NCI-H774 (cell line): Measurements from ENCODE around the gene TBC1D2B.

ENCODE experiments used
- DNase-seq: peaks from one replicate; lab custom pipeline; 2025; lab: John Stamatoyannopoulos, UW

The TBC1D2B gene

DNA sequence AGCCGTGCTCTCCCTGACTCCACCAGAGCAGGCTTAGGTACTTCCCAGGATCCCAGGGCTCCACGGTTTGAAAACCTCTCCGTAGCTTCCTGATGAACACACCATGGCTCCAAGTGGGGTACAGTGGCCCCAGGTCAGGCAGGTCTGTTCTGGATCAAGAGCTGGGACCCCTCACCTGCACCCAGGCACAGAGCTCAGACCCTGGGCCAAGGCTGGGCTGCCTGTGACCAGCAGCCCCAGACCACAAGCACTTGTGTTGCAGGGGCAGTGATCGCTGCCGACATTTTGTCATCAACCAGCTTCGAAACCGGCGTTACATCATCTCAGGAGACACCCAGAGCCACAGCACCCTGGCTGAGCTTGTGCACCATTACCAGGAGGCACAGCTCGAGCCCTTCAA is 20.2 kb upstream of the TBC1D2B start:
- no peak for DNase-seq

DNA sequence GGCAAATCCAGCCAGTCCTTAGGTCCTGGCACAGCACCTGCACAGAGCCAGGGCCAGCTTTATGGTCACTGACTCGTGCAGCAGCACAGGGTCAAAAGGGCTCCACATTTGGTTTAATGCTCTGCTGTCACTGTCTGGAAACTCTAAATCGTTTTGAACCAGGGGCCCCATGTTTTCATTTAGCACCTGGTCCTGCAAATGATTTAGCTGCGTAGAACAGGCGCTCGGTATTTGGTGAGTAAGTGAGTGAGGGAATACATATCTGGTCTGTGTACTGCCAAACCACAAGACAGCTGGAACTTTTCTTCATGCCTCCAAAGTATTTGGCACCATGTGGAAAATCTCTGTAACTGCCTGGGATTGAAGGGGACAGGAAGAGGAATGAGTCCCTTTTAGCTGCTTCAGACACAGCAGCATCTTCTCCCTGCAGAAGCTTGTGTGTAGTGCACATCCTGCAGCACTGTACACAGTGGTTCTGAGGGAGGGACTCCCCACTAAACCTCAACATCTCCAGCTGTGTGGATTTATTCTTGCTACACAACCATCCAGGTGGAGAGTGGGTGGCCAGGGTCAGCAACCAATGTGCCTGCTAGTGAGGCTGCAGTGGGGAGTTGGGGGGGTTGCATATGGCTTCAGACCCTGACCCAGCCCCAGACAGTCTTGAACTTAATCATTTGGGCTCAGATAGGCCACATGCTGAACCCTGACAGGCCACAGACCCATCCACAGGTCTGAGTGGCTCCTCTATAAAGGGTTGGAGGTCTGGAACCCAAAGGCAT is 15.9 kb upstream of the TBC1D2B start:
- no peak for DNase-seq

DNA sequence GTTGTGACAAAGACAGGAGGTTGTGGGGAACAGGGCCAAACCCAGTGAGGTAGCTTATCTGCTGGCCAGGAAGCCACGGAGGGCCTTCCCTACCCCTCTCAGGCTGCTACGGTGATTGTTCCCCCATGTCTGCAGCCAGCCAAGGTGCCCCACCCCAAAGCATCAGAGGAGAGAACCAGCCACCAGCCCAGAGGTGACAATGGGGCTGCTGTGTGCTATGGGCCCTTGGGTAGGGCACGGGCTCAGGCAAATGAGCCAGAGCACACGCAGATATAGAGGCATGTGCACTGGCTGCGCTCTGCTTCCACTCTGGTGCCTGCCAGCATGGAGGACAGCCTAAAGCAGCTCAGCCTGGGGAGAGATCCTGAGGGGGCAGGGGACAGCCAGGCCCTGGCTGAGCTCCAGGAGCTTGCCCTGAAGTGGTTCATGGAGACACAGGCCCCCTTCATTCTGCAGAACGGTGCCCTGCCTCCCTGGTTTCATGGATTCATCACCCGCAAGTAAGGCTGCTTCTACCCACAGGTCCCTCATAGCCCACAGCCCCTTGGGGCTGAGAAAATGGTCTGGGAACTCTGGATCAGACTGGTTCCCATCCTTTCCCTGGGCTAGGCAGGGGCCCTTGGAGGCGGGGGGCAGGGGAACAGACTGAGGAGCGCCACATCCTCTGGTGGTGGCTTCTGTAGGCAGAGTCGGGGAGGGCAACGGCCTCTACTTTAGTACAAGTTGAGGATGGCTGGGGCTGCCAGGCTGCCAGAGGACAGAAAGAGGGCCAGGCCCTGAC is 14.9 kb upstream of the TBC1D2B start, which contains the start of gene SH2D7:
Gene SH2D7, plus strand, starts transcription at position 301 of the 781 bp plus-strand sequence. Its CDS starts 24 bp downstream, at position 325.
- DNase-seq = no peak

DNA sequence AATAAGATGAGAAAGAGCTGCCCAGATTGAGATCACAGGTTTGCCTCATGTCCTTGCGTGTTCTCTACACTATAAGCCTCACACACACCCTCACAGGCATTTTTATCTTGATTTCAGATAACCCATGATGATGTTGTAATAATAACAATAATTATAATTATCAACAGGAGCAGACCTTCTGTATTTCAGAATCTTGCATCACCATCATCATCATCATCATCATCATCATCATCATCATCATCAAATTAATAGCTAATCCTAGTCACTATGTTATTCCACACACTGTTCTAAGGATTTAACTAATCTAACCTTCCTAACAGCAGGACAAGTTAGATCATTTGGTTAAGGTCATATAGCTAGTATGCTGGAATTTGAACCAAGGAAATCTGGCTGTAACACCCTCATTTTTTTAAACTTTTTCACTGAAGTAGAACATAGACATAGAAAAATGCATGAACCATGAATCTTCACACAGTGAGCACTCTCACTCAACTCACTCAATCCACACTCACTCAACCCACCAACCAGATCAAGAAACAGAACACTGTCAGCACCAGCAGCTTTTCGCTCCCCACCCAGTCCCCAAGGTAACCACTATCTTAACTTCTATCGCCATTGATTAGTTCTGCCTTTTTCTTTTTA is 13.0 kb upstream of the TBC1D2B start:
- no peak for DNase-seq

DNA sequence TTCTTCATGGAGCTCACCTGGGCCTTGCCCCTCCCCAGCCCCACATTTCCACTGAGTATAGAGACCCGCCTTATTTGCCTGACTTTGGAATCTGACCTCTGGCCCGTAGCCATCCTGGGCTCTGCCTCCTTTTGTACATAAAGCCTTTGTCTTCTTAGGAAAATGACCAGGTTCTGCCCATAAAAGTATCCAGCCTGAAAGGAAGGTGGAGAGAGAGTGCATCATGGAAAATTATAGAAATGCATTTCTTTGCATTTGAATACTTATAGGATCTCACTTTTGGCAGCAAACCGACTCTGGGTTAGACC is 11.2 kb upstream of the TBC1D2B start:
- DNase-seq = no peak

DNA sequence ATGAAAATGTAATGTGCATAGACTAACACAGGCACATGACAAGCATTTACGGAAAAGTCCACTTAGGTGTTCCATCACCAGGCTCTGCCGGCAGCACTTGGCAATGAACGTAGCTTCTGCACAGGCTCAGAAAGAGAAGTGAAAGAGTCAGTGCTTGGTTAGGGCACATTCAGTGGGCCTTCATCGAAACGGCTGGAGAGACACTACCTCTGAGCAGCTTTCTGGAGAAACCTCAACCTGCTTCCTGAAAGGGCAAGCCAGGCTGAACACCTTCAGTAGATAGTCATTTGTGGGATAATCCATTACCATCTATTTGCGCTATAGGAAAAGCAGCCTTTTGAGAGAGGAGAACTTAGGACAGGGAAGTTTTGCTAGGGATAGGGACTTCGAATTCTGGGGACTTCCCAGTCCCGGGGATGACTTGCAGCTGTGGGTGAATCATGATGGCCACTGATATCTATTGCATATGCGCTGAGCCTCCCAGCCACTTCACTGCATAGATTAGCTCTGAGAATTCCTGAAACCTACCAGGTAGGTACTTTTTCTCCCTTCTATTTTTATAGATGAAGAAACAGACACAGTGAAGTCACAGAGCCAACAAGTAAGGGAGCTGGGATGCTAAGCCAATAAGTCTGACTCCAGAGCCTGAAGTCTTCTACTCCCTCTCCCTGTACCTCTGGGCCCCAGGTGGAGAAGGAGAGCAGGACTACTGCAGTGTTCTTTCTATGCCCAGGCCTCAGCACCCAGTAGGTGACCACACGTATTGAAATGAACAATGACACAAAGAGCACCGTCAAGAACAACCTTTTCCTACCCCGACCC is 10.7 kb upstream of the TBC1D2B start:
- no peak for DNase-seq

DNA sequence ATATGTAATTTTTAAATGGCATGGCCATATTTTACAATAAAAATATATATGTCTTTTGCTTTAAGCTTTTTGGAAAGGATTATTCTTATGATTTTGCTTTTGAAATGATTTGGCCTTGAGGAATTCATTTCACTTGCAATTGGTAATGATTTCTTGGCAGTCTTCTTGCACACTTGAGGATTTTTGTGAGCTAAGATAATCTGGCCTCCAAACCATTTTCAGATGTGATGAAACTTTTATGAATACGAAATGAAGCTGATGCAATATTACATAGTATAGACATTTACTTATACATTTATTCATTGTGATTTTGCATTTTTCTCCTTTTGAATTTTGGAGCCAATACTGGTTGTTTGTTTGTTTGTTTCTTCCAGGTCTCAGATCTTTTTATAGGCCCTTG is 8.4 kb upstream of the TBC1D2B start:
- no peak for DNase-seq

DNA sequence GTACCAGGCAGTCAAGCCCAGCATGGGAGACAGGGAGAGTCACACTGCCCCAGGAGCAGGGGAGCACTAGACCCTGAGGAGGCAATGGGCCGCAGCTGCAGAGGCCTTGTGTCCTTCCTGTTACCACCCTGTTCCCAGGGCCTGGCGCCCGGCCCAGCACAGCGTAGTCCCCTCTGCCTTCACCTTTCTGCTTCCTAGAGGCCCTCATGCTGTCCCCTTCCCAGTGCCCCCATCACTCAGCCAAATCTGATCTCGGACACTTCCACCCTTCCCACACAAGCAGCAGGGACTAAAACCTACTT is 6.9 kb upstream of the TBC1D2B start:
- DNase-seq = no peak

DNA sequence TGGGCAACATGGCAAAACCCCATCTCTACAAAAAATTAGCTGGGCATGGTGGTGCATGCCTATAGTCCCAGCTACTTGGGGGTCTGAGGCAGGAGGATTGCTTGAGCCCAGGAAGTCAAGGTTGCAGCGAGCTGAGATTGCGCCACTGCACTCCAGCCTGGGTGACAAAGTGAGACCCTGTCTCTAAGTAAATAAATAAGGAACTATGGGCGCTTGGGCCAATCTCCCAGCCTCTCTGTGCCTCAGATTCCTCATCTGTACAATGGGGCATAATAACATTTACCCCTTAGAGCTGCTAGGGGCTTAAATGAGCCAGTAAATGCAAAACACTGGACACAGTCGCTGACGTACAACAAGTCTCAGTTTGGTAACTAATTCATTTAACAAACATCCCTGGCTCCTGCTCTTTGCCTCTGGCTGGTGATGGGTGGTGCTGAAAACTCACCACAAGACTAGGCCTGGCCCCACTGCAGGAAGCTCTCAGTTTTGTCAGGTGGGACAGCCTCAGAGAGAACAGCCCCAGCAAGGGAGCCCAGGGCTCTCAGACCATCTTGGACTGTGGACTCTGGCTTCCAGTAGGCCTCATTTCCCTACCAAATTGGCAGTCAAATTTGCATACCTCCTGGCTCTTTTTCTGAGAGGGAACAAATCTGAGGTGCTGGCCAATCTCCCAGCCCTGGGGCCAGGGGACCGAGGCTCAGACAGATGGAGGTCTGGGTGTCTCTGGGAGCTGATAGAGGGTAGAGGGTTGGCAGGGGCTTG is 6.4 kb upstream of the TBC1D2B start:
- DNase-seq = no peak

DNA sequence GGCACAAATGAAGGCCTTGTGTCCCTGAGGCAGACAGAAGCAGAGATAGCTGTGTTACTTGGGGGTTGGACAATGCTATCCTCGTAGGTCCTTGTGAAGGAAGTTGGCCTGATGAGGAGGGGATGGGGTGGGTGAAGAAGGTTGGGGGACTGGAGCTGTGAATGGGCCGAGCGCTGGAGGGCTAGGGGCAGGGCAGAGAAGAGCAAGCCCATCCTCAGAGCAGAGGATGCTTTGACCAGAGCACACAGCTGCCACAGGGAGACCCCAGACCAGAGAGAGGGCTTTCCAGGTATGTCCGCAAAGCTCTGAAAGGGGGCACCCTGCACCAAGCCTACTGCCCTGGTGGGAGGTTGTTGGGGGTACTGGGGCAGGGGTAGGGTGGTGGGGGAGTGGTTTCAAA is 5.7 kb upstream of the TBC1D2B start:
- DNase-seq = no peak

DNA sequence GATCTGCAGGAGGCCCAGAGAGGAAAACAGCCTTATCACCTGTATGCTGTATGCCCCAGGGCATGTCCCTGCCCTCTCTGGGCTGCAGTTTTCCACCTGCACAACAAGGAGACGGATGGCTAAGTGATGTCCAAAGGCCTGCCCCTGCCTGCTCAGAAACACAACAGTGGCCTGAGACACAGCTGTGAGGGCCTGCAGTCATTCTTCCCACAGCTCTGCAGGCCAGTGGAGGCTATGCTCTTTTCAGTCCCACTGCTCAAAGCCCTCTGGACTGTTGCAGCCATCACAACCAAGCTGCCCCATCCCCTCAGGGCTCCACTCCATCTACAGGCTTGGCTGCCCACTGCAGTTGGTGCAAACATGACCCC is 5.2 kb upstream of the TBC1D2B start:
- DNase-seq = no peak

DNA sequence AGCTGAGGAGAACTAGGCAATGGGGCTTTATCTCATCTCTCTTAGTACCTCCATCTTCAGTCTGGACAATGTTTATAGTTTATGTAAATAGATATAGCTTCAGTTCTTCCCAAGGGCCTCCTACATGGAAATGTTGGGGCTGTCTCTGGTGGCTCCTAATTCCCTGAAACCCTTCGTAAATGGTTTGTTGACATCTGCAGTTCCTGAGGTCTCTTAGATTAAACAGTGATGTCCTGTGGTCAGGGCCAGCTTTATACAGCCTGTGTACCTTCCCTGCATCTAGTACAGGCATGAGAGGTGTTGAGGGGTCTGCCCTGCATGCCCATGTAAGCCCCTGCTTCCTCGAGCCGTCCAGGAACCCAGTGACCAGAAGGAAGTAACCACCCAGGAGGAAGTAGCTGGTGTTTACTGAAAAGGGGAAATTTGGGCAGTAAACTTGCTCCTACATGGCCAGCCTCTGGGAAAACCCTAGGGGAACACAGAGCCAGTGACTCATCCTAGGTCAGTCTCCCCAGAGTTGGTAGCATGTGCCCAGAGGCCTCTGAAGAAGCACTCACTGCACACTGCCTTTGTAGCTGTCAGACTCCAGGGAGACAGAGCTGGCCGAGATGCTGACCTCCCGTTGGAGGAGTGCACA is 4.7 kb upstream of the TBC1D2B start:
- no peak for DNase-seq

DNA sequence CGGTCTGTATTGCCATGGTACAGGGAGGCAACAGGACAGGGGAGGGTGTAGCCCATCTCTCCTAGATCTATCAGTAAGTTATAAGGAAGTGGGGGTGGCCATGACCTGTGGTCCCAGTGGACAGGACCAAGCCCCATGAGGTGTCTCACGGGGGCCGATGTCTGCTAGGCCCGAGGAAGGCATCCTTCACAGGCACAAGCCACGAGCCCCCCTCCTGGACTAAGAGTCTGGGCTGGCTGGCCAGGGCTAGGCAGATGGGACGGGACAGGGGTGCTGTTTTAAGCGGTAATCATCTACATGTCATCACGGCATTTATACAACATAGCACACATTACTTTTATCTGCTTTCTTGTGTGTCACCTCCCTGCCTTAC is 2.6 kb upstream of the TBC1D2B start:
- no peak for DNase-seq

DNA sequence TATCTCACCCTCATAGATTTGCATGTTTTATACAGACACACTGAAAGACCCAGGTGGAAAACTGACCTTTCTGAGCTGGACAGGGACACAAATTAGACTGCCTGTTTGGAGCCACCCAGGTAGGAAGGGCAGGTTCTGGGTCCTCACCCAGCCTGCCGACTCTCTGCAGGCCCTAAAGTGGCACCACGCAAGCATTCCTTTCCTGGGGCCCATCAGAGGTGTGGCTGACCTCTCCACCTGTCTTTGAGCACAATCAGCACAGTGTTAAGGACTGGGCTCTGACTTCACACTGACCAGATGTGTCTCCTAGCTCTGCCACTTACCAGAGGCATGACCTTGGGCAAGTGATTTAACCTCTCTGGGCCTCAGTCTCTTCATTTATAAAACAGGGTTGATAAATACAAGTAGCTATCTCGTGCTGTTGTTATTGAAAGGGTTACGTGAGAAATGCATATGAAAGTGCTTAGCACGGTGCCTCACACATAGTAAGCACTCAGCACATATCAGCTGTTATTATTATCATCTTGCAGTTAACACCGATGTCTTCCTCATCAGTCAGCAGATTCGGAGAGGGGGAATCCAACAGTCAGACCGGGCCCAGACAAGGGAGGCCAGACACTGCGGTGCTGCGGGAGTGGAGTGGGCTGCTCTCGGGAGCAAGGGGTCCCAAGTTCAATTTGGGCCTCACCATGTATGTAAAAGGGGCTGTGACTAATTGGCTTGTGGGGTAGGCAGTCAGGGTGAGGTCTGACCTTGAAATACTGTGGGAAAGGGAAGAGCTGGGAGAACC is 2.0 kb upstream of the TBC1D2B start:
- no peak for DNase-seq

DNA sequence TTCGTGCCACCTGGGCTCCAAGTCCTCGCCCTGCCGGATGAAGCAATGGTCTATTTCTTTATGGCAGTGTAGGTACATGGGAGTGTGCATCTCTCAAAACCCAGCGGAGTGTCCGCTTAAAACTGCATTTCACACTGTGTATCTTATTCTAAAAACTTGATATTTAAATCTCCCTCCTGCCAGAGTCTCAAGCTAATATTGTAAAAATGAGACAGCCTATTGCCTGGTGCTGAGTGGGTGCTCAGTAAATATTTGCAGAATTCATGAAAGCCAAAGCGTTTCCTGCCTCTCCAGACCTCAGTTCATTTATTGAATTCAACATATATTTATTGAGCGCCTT is 330 bp upstream of the TBC1D2B start:
- no peak for DNase-seq

DNA sequence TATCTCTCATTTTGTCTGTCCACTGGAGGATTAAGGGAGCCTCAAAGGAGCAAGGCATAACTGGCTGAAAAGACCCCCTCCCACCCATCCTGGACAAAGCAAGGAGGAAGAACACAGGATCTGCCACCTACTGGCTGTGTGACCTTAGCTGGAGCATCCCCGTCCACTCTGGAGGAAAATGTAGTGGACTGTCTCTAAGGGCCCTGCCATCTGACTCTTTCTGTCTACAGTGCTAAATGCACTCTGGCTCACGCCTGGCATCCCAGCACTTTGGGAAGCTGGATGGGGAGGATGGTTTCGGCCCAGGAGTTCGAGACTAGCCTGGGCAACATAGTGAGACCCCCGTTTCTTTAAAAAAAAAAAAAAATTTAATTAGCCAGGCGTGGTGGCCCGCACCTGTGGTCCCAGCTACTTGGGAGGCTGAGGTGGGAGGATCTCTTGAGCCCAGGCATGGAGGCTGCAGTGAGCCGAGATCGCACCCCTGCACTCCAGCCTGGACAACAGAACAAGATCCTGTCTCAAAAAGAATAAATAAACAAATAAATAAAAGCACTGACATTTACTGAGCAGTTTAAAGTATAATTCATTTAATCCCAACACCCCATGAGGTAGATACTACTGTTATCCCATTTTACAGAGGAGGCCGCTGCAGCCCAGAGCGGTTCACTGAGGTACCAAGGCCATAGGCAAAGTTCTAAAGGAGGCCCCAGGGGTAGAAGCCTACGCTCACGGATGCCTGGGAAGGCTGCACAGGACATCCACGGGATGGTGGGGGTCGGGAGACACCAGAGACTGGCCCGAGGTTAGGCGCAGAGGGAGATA is 1.1 kb downstream of the TBC1D2B start:
- no peak for DNase-seq

DNA sequence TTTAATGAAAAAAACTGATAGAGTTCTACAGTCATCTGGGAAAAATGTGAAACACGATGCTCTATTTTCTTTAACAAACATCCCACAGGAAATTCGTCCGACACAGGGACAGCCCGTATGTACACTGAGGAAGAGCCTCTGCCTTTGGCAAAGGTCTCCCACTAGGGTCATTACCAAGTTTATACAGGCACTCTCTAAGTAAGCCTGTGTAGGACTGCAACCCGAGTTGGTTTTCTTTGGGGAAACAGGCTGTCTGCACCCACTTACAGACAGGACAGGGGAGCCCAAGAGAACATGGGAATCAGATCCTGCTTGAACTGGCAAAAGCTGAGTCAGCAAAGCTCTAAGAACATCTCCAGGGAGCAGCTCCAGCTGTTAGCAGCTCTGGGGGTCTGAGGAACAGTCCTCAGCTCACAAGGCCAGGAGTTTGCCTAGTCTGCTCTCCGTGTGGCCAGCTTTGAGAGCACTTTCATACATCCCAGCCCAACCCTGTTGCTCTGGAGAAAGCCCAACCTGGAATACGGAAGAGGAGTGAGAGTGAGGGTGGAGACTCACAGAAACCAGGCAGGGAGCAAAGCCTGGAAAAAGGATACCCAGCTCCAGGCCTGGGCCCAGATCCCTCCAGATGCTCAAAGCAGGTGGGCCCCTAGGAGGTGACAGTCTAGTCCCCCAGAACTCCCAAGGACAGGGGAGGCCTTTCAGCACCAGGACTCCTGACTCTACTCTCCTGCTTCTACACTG is 1.9 kb downstream of the TBC1D2B start:
- no peak for DNase-seq

DNA sequence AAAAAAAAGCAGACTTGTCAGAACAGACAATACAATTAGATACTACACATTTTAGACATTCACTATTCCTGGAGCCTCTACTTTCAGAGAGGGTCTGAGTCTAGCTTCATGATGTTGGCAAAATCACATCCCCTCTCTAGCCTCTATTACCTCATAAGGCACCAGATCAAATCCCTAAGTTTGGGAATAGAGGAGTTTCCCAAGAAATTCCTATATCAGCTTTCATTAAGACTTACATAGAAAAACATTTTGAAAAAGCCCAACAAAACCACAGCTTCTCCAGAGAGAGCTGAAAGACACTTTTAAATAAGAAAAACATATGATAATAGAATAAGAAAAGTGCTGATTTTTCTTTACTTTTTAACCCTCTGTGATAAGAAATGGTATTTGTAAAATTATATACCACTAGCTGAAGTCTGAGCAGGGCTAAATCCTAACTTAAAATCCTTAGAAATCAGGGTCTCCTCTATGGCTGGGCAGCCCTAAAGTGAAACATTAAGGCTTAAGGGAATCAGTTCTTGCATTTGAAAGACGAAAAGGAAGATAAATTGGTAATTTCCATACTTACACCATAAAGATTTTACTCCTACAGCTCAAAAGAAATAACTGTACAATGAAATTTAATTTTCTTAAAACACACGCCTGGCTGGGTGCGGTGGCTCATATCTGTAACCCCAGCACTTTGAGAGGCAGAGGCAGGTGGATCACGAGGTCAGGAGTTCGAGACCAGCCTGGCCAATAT is 4.3 kb downstream of the TBC1D2B start:
- DNase-seq = no peak
